ENCODE results near the gene RNF34.

- no peak for TF ChIP-seq CTCF (conservative IDR thresholded peaks at IDR 0.05; ENCODE audit: low read length)
- TF ChIP-seq EZH2phosphoT487 (IDR thresholded peaks at IDR 0.05; ENCODE audit: borderline replicate concordance) = no peak
Observed at GRCh38 chr12:121428883-121429282, 29.0 kb downstream of the RNF34 start.
